Transverse colon (tissue), 4 donors: ENCODE measurements around the gene BICDL1. TPM values are rescaled to one million over a fixed set of nuclear protein-coding genes. Genes with fewer than 3 reads are reported as not detected.
"Not testable (repeated sequence)": the region's sequence is repeated elsewhere in the genome, so short reads cannot be mapped to it uniquely, and the experiment has no call there.

ENCODE experiments used
- DNase-seq: peaks from one replicate; pipeline ENCODE4 v3.0.0-alpha.2; 2019
- H3K27ac ChIP-seq, 4 donors: fragments of 200-600 bp; sonication (generic); 2 replicates each; pipeline ENCODE4 v1.5.1; 2016 to 2018; ENCODE audit warnings: inconsistent platforms in 4 of 4
- H3K27me3 ChIP-seq: fragments of 200-600 bp; sonication (generic); 2 replicates; pipeline ENCODE4 v1.5.1; 2017; ENCODE audit warnings: inconsistent platforms
- H3K36me3 ChIP-seq, 4 donors: fragments of 200-600 bp; sonication (generic); 2 replicates each; pipeline ENCODE4 v1.5.1; 2017 to 2019; ENCODE audit warnings: inconsistent platforms in 4 of 4
- H3K4me1 ChIP-seq, 4 donors: fragments of 200-600 bp; sonication (generic); 2 replicates each; pipeline ENCODE4 v1.5.1; 2017 to 2020; ENCODE audit warnings: inconsistent platforms in 4 of 4
- H3K4me3 ChIP-seq, 4 donors: fragments of 200-600 bp; sonication (generic); 1 replicate in 1 of 4; 2 replicates in 3 of 4; pipeline versions ENCODE4 v1.5.1 to v1.6.1; 2017 to 2019; ENCODE audit warnings: inconsistent platforms in 4 of 4
- H3K9me3 ChIP-seq, 2 donors: fragments of 200-600 bp; sonication (generic); 2 replicates each; pipeline ENCODE4 v1.5.1; 2017 to 2019; ENCODE audit warnings: inconsistent platforms in 2 of 2
- CTCF ChIP-seq, 5 experiments: fragments of 200-600 bp in 3 of 5; fragments of 450-650 bp in 2 of 5; sonication (generic) in 3 of 5; IDR thresholded peaks; 1 replicate in 2 of 5; 2 replicates in 3 of 5; pipeline ENCODE4 v1.5.1; 2016 to 2017; ENCODE audit warnings: antibody characterized with exemption in 5 of 5, inconsistent platforms in 3 of 5, mild to moderate bottlenecking in 2 of 5, moderate library complexity in 1 of 5
- EP300 ChIP-seq: sonication (generic); formaldehyde crosslinking; IDR thresholded peaks from one replicate; pipeline ENCODE4 v1.6.1; 2017; ENCODE audit warnings: antibody characterized with exemption, low read depth
- POLR2A ChIP-seq: fragments of 450-650 bp; IDR thresholded peaks from one replicate; pipeline ENCODE4 v1.6.1; 2016; ENCODE audit warnings: antibody characterized with exemption, mild to moderate bottlenecking, moderate library complexity
- POLR2AphosphoS5 ChIP-seq, 3 donors: sonication (generic); formaldehyde crosslinking; IDR thresholded peaks; one replicate each; pipeline ENCODE4 v1.6.1; 2016; ENCODE audit warnings: antibody characterized with exemption in 3 of 3
- WGBS, 2 donors: methylation state at CpG; one replicate each; pipeline ENCODE4 v1.1.5; 2018; ENCODE audit warnings: low coverage in 1 of 2; 5-methylcytosine and 5-hydroxymethylcytosine counted together
- in situ Hi-C, 4 donors: fragments of 200-750 bp; cut with MboI; loops; one replicate each; pipeline versions ENCODE4 v1.15.0 to v1.15.1; 2017; ENCODE audit warnings: low sequenced_read_pairs in 3 of 4, low pct_ligation_motif_present in 1 of 4, low pct_unique_long_range_greater_than_20kb in 1 of 4
- intact Hi-C: fragments of 100-400 bp; cut with DNase I; formaldehyde crosslinking; loops from one replicate; pipeline ENCODE4 v1.15.1; 2023; ENCODE audit warnings: low total_unique reads
- total RNA-seq, 4 donors: library from RNA; depleted of rRNA; stranded (reverse); fragments of >200 nt; gene quantifications; one replicate each; pipeline ENCODE4 v1.1.0, GENCODE V29; 2016

The BICDL1 gene
- total RNA-seq, 4 donors from 2014 or later, result 3.2 to 19.5 (median 6.9) TPM

GRCh38 chr12:120041386-120042231 lies 52.6 kb downstream of the BICDL1 start:
- no peaks in the 10 kb centered on the region for H3K27me3 ChIP-seq
- in situ Hi-C loops (no loop called here), intact Hi-C loops (no loop called here)
- no peak overlapping the region for H3K27ac ChIP-seq
- no peaks in the 10 kb centered on the region for H3K9me3 ChIP-seq
- H3K36me3 ChIP-seq, result no peaks in the 10 kb centered on the region
- 61 to 80% methylated on average over 8 to 11 of the region's 11 CpGs for whole genome bisulfite sequencing, 2 donors
- no peak for TF ChIP-seq EP300
- no peak for TF ChIP-seq POLR2AphosphoS5 (IDR thresholded peaks at IDR 0.05)
- TF ChIP-seq POLR2A, result no peak
- no peak for TF ChIP-seq CTCF (IDR thresholded peaks at IDR 0.05)
- no peak overlapping the region for H3K4me3 ChIP-seq
- no peaks in the 10 kb centered on the region for H3K4me1 ChIP-seq
- DNase-seq, result no peak

GRCh38 chr12:120045367-120045766 lies 56.3 kb downstream of the BICDL1 start:
- H3K27ac ChIP-seq, intact Hi-C loops, H3K27me3 ChIP-seq, H3K36me3 ChIP-seq, in situ Hi-C loops, DNase-seq, H3K4me3 ChIP-seq, H3K4me1 ChIP-seq, H3K9me3 ChIP-seq: not testable (repeated sequence)
- WGBS, 2 donors, result 74 to 81% methylated on average over 3 of the region's 5 CpGs

GRCh38 chr12:120047072-120047471 lies 58.0 kb downstream of the BICDL1 start:
- WGBS, 2 donors, result 85 to 100% methylated on average over 1 of the region's 1 CpG
- H3K36me3 ChIP-seq, result no peaks in the 10 kb centered on the region
- no peaks in the 10 kb centered on the region for H3K27me3 ChIP-seq
- DNase-seq, result no peak
- TF ChIP-seq EP300 (no peak), POLR2AphosphoS5 (IDR thresholded peaks at IDR 0.05) (no peak), POLR2A (no peak), CTCF (IDR thresholded peaks at IDR 0.05) (no peak)
- H3K4me3 ChIP-seq, result no peak overlapping the region
- no peak overlapping the region for H3K27ac ChIP-seq
- no peaks in the 10 kb centered on the region for H3K9me3 ChIP-seq
- H3K4me1 ChIP-seq, result no peaks in the 10 kb centered on the region
- in situ Hi-C loops, result no loop called here
- intact Hi-C loops, result no loop called here

GRCh38 chr12:120048263-120048662 lies 59.2 kb downstream of the BICDL1 start:
- intact Hi-C loops, result no loop called here
- Histone ChIP-seq H3K4me3 (no peak overlapping the region), H3K36me3 (no peaks in the 10 kb centered on the region), H3K27me3 (no peaks in the 10 kb centered on the region), H3K4me1 (no peaks in the 10 kb centered on the region), H3K27ac (no peak overlapping the region), H3K9me3 (no peaks in the 10 kb centered on the region)
- TF ChIP-seq CTCF (IDR thresholded peaks at IDR 0.05), result no peak
- no peak for TF ChIP-seq POLR2AphosphoS5 (IDR thresholded peaks at IDR 0.05)
- no peak for TF ChIP-seq POLR2A
- no peak for TF ChIP-seq EP300
- DNase-seq, result no peak
- in situ Hi-C loops, result no loop called here

GRCh38 chr12:120049426-120049825 lies 60.4 kb downstream of the BICDL1 start:
- no peaks in the 10 kb centered on the region for H3K4me1 ChIP-seq
- no peak overlapping the region for H3K27ac ChIP-seq
- DNase-seq, result no peak
- intact Hi-C loops (no loop called here), in situ Hi-C loops (no loop called here)
- TF ChIP-seq EP300, result no peak
- TF ChIP-seq CTCF (IDR thresholded peaks at IDR 0.05), result no peak
- TF ChIP-seq POLR2A, result no peak
- TF ChIP-seq POLR2AphosphoS5 (IDR thresholded peaks at IDR 0.05), result no peak
- H3K27me3 ChIP-seq, result no peaks in the 10 kb centered on the region
- 72 to 76% methylated on average over 6 of the region's 6 CpGs for WGBS, 2 donors
- no peaks in the 10 kb centered on the region for H3K9me3 ChIP-seq
- H3K36me3 ChIP-seq, result no peaks in the 10 kb centered on the region
- H3K4me3 ChIP-seq, result no peak overlapping the region
